Neuronal stem cell (in vitro differentiated cells): ENCODE measurements around the gene ZFYVE28.

Experiments used
- DNase-seq: peaks from one replicate; pipeline ENCODE4 v3.0.0-alpha.2; 2013; ENCODE audit warnings: low spot score
- H2AFZ ChIP-seq: one replicate; pipeline ENCODE4 v1.6.1; 2013; ENCODE audit warnings: mild to moderate bottlenecking, low read length, inconsistent platforms
- H2AK5ac ChIP-seq: 2 replicates; pipeline ENCODE4 v1.6.1; 2013; ENCODE audit warnings: low read depth, mild to moderate bottlenecking, inconsistent platforms, low read length, moderate library complexity, mixed read lengths
- H2BK120ac ChIP-seq: 2 replicates; pipeline ENCODE4 v1.6.1; 2013; ENCODE audit warnings: low read depth, mild to moderate bottlenecking, inconsistent platforms, low read length, moderate library complexity, mixed read lengths
- H2BK12ac ChIP-seq: one replicate; pipeline ENCODE4 v1.6.1; 2013; ENCODE audit warnings: low read length, inconsistent platforms
- H2BK15ac ChIP-seq: 2 replicates; pipeline ENCODE4 v1.6.1; 2013; ENCODE audit warnings: mild to moderate bottlenecking, low read length, inconsistent platforms, mixed read lengths
- H2BK5ac ChIP-seq: one replicate; pipeline ENCODE4 v1.6.1; 2013; ENCODE audit warnings: inconsistent platforms, mild to moderate bottlenecking, low read length, moderate library complexity
- H3K14ac ChIP-seq: one replicate; pipeline ENCODE4 v1.6.1; 2013; ENCODE audit warnings: low read length, inconsistent platforms
- H3K18ac ChIP-seq: 2 replicates; pipeline ENCODE4 v1.6.1; 2013; ENCODE audit warnings: low read length, inconsistent platforms
- H3K23ac ChIP-seq: 2 replicates; pipeline ENCODE4 v1.6.1; 2013; ENCODE audit warnings: low read depth, mild to moderate bottlenecking, mixed read lengths, low read length, inconsistent platforms; ENCODE audit not compliant: poor library complexity
- H3K27ac ChIP-seq: replicated peaks from 3 replicates; pipeline ENCODE4 v1.5.1; 2013; ENCODE audit warnings: low read length, inconsistent platforms
- H3K27me3 ChIP-seq, 3 experiments: 2 replicates each; pipeline ENCODE4 v1.6.1; 2013; ENCODE audit warnings: low read length in 3 of 3, mild to moderate bottlenecking in 2 of 3, inconsistent platforms in 1 of 3, low read depth in 1 of 3, mixed read lengths in 1 of 3, moderate library complexity in 1 of 3; ENCODE audit not compliant: control insufficient read depth in 3 of 3, insufficient read depth in 3 of 3
- H3K36me3 ChIP-seq, 2 donors: replicated peaks in 1 of 2; 2 replicates each; pipeline ENCODE4 v1.6.1; 2013; ENCODE audit warnings: low read length in 2 of 2; ENCODE audit not compliant: control insufficient read depth in 2 of 2, insufficient read depth in 2 of 2
- H3K4ac ChIP-seq: 2 replicates; pipeline ENCODE4 v1.6.1; 2013; ENCODE audit warnings: inconsistent platforms, mild to moderate bottlenecking, low read length, moderate library complexity
- H3K4me1 ChIP-seq, 2 donors: 1 replicate in 1 of 2; 2 replicates in 1 of 2; pipeline ENCODE4 v1.6.1; 2013; ENCODE audit warnings: low read length in 2 of 2, low read depth in 1 of 2; ENCODE audit not compliant: control insufficient read depth in 2 of 2, insufficient read depth in 1 of 2
- H3K4me2 ChIP-seq: one replicate; pipeline ENCODE4 v1.6.1; 2013; ENCODE audit warnings: mild to moderate bottlenecking, low read length, inconsistent platforms; ENCODE audit not compliant: insufficient read depth, poor library complexity, severe bottlenecking
- H3K4me3 ChIP-seq, 2 donors: 2 replicates each; pipeline ENCODE4 v1.5.1; 2013; ENCODE audit warnings: low read length in 2 of 2, mild to moderate bottlenecking in 2 of 2, inconsistent platforms in 1 of 2, moderate library complexity in 1 of 2
- H3K79me1 ChIP-seq: one replicate; pipeline ENCODE4 v1.6.1; 2013; ENCODE audit warnings: low read depth, mild to moderate bottlenecking, inconsistent platforms, low read length, moderate library complexity
- H3K9ac ChIP-seq: one replicate; pipeline ENCODE4 v1.6.1; 2013; ENCODE audit warnings: mild to moderate bottlenecking, low read depth, low read length, inconsistent platforms; ENCODE audit not compliant: poor library complexity
- H3K9me3 ChIP-seq, 2 donors: replicated peaks in 1 of 2; 2 replicates each; pipeline versions ENCODE3 to v1.6.1; 2013; ENCODE audit warnings: low read length in 2 of 2, mild to moderate bottlenecking in 2 of 2, inconsistent platforms in 1 of 2, low read depth in 1 of 2, mixed read lengths in 1 of 2, moderate library complexity in 1 of 2; ENCODE audit not compliant: control insufficient read depth in 2 of 2, insufficient read depth in 1 of 2
- H4K8ac ChIP-seq: one replicate; pipeline ENCODE4 v1.6.1; 2013; ENCODE audit warnings: low read depth, mild to moderate bottlenecking, inconsistent platforms, low read length, moderate library complexity
- H4K91ac ChIP-seq: one replicate; pipeline ENCODE4 v1.6.1; 2013; ENCODE audit warnings: low read length, low read depth, mild to moderate bottlenecking, inconsistent platforms; ENCODE audit not compliant: poor library complexity
- WGBS, 2 donors: extraction: QIAGEN DNeasy Blood & Tissue Kit; methylation state at CpG; one replicate each; pipeline ENCODE4 v1.1.7; 2013; ENCODE audit warnings: missing lambda C conversion rate in 2 of 2, mixed read lengths in 1 of 2; ENCODE audit not compliant: insufficient read length in 2 of 2, insufficient replicate concordance in 1 of 2; ENCODE audit errors: extremely low coverage in 2 of 2; 5-methylcytosine and 5-hydroxymethylcytosine counted together

The ZFYVE28 gene

GRCh38 chr4:2248821-2249261 is 169.6 kb downstream of the ZFYVE28 start:
- Histone ChIP-seq H4K8ac (no peak overlapping the region), H3K4ac (no peak overlapping the region), H3K14ac (peak overlapping the region; percentile 38), H3K27ac (no peak overlapping the region), H2BK12ac (no peak overlapping the region), H3K4me3 (no peak overlapping the region), H2BK15ac (no peak overlapping the region), H3K4me1 (peaks cover 0 to 3% of the 10 kb centered on the region in 2 donors), H3K18ac (no peak overlapping the region), H3K27me3 (no peaks in the 10 kb centered on the region), H3K79me1 (peaks cover 4% of the 10 kb centered on the region), H4K91ac (no peak overlapping the region), H3K4me2 (no peak overlapping the region), H2AK5ac (no peak overlapping the region), H3K23ac (peak overlapping the region; percentile 73), H2BK5ac (no peak overlapping the region), H2BK120ac (no peak overlapping the region), H2AFZ (no peak overlapping the region), H3K9ac (peak overlapping the region; percentile 44), H3K9me3 (peaks cover 0 to 3% of the 10 kb centered on the region in 2 donors), H3K36me3 (peaks cover 19 to 26% of the 10 kb centered on the region in 2 donors)
- no peak for DNase-seq
- WGBS, 2 donors = no CpG with 5 or more reads among the region's 10 CpGs

- no peak overlapping the region for H2AK5ac ChIP-seq
- H3K18ac ChIP-seq = no peak overlapping the region
- H3K27me3 ChIP-seq = no peaks in the 10 kb centered on the region
- no peak overlapping the region for H2AFZ ChIP-seq
- peaks cover 12 to 21% of the 10 kb centered on the region in 2 donors for H3K36me3 ChIP-seq
- H4K8ac ChIP-seq = no peak overlapping the region
- H2BK12ac ChIP-seq = no peak overlapping the region
- no CpG with 5 or more reads among the region's 21 CpGs for WGBS, 2 donors
- H3K9ac ChIP-seq = no peak overlapping the region
- H3K9me3 ChIP-seq = peaks cover 0 to 3% of the 10 kb centered on the region in 2 donors
- DNase-seq = no peak
- H3K4ac ChIP-seq = no peak overlapping the region
- H2BK120ac ChIP-seq = no peak overlapping the region
- no peak overlapping the region for H2BK5ac ChIP-seq
- no peak overlapping the region for H3K27ac ChIP-seq
- no peak overlapping the region for H3K14ac ChIP-seq
- no peak overlapping the region for H2BK15ac ChIP-seq
- H3K4me2 ChIP-seq = no peak overlapping the region
- no peak overlapping the region for H4K91ac ChIP-seq
- no peaks in the 10 kb centered on the region for H3K79me1 ChIP-seq
- H3K23ac ChIP-seq = peak overlapping the region; percentile 73
- H3K4me1 ChIP-seq = peaks cover 0 to 4% of the 10 kb centered on the region in 2 donors
- H3K4me3 ChIP-seq = no peak overlapping the region
These were observed 170.2 kb downstream of the ZFYVE28 start for GRCh38 chr4:2248044-2248780.

GRCh38 chr4:2247128-2248043 is 171.1 kb downstream of the ZFYVE28 start:
- H3K79me1 ChIP-seq = no peaks in the 10 kb centered on the region
- no CpG with 5 or more reads among the region's 42 CpGs for WGBS, 2 donors
- no peak for DNase-seq

More at GRCh38 chr4:2247128-2248043, 171.1 kb downstream of the ZFYVE28 start:
- Histone ChIP-seq H3K4ac (no peak overlapping the region), H3K4me1 (peaks cover 0 to 4% of the 10 kb centered on the region in 2 donors), H3K14ac (peak overlapping the region; percentile 38), H4K8ac (no peak overlapping the region), H2BK15ac (peak overlapping the region; percentile 9), H2AK5ac (no peak overlapping the region), H3K18ac (peak overlapping the region; percentile 13), H3K9ac (no peak overlapping the region), H2BK12ac (no peak overlapping the region), H3K9me3 (peaks cover 0 to 3% of the 10 kb centered on the region in 2 donors), H3K27ac (no peak overlapping the region), H3K36me3 (peaks cover 7 to 21% of the 10 kb centered on the region in 2 donors), H2BK120ac (no peak overlapping the region), H3K4me2 (no peak overlapping the region), H3K27me3 (no peaks in the 10 kb centered on the region), H2AFZ (no peak overlapping the region), H3K23ac (peak overlapping the region; percentile 65), H4K91ac (no peak overlapping the region), H2BK5ac (peak overlapping the region; percentile 53), H3K4me3 (no peak overlapping the region)
